Uterus (tissue), 4 donors: ENCODE results near the gene PPT1. TPM values are rescaled to one million over a fixed set of nuclear protein-coding genes. Genes with fewer than 3 reads are reported as not detected.
"Not testable (repeated sequence)": the region's sequence is repeated elsewhere in the genome, so short reads cannot be mapped to it uniquely, and the experiment has no call there.

Experiments
- DNase-seq, 2 donors: peaks; one replicate each; pipeline ENCODE4 v3.0.0-alpha.2; 2019 to 2020
- H3K27ac ChIP-seq, 2 donors: fragments of 200-600 bp; sonication (generic); 1 replicate in 1 of 2; 2 replicates in 1 of 2; pipeline ENCODE4 v1.5.1; 2016 to 2018
- H3K27me3 ChIP-seq, 2 donors: fragments of 200-600 bp; sonication (generic); one replicate each; pipeline ENCODE4 v1.5.1; 2018 to 2019; ENCODE audit warnings: control low read depth in 1 of 2
- H3K36me3 ChIP-seq, 2 donors: fragments of 200-600 bp; sonication (generic); one replicate each; pipeline ENCODE4 v1.5.1; 2019; ENCODE audit warnings: control low read depth in 1 of 2
- H3K4me1 ChIP-seq, 2 donors: fragments of 200-600 bp; sonication (generic); one replicate each; pipeline ENCODE4 v1.5.1; 2018 to 2019; ENCODE audit warnings: control low read depth in 1 of 2
- H3K4me3 ChIP-seq, 2 donors: fragments of 200-600 bp; sonication (generic); 1 replicate in 1 of 2; 2 replicates in 1 of 2; pipeline ENCODE4 v1.5.1; 2018 to 2019; ENCODE audit warnings: mild to moderate bottlenecking in 1 of 2
- H3K9me3 ChIP-seq, 2 donors: fragments of 200-600 bp; sonication (generic); one replicate each; pipeline ENCODE4 v1.5.1; 2019; ENCODE audit warnings: control low read depth in 1 of 2
- POLR2A ChIP-seq, 2 donors: fragments of 450-650 bp; IDR thresholded peaks; one replicate each; pipeline ENCODE4 v1.6.1; 2016; ENCODE audit warnings: antibody characterized with exemption in 2 of 2, mild to moderate bottlenecking in 1 of 2, moderate library complexity in 1 of 2
- intact Hi-C: fragments of 100-400 bp; cut with DNase I; formaldehyde crosslinking; loops from one replicate; pipeline ENCODE4 v1.15.1; 2023; ENCODE audit warnings: low total_unique reads
- total RNA-seq, 4 donors: library from RNA; depleted of rRNA in 3 of 4; stranded (reverse); fragments of >200 nt in 3 of 4; gene quantifications; one replicate each; pipeline versions ENCODE4 v1.1.0 to v1.2.4, GENCODE V29; 2014 to 2023
- TF ChIP-seq, protein P1 (sequence below), 4 experiments: fragments of 200-600 bp in 2 of 4; fragments of 450-650 bp in 2 of 4; sonication (generic) in 2 of 4; IDR thresholded peaks; one replicate each; pipeline ENCODE4 v1.5.1; 2016 to 2019; ENCODE audit warnings: antibody characterized with exemption in 4 of 4, mild to moderate bottlenecking in 2 of 4, moderate library complexity in 1 of 4
- donor health status: DM: yes; HTN: yes; CAD: no.

Gene PPT1
- total RNA-seq, 4 donors from 2014 or later = 81.7 to 123 (median 94.5) TPM

DNA sequence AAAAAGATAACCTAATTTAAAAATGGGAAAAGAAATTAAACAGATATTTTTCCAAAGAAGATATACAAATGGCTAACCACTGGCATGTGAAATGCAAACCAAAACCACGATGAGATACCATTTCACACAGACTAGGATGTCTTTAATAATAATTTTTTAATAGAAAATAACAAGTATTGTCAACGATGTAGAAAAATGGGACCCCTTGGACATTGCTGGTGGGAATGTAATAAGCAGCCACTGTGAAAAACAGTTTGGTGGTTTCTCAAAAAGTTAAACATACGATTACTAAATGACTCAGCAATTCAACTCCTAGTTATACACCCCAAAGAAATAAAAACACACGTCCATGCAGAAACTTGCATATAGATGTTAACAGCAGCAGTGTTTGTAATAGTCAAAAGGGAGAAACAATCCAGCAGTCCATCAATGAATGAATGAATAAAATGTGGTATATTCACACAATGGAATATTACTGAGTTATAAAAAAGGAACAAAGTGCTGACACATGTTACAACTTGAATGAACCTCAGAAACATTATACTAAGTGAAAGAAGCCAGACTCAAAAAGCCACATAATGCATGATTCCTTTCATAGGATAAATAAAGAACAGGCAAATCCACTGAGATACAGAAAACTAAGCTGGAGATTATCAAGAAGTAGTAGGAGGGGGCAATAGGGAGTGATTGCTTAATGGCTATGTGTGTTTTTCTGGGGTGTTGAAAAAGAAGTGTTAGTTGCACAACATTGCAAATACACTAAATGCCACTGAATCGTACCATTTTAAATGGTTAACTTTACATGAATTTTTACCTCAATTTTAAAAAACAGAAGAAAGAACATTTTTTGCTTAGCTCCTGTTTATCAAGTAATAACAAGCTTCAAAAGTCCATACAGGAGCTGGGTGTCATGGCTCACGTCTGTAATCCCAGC, 4.1 kb downstream of the PPT1 start:
- H3K27ac ChIP-seq = no peak overlapping the region
- intact Hi-C loops = no loop called here
- H3K9me3 ChIP-seq = no peaks in the 10 kb centered on the region
- TF ChIP-seq POLR2A (IDR thresholded peaks at IDR 0.05) = no peak
- TF ChIP-seq, protein P1, sequence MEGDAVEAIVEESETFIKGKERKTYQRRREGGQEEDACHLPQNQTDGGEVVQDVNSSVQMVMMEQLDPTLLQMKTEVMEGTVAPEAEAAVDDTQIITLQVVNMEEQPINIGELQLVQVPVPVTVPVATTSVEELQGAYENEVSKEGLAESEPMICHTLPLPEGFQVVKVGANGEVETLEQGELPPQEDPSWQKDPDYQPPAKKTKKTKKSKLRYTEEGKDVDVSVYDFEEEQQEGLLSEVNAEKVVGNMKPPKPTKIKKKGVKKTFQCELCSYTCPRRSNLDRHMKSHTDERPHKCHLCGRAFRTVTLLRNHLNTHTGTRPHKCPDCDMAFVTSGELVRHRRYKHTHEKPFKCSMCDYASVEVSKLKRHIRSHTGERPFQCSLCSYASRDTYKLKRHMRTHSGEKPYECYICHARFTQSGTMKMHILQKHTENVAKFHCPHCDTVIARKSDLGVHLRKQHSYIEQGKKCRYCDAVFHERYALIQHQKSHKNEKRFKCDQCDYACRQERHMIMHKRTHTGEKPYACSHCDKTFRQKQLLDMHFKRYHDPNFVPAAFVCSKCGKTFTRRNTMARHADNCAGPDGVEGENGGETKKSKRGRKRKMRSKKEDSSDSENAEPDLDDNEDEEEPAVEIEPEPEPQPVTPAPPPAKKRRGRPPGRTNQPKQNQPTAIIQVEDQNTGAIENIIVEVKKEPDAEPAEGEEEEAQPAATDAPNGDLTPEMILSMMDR (IDR thresholded peaks at IDR 0.05) = no peak
- no peaks in the 10 kb centered on the region for H3K36me3 ChIP-seq
- H3K4me3 ChIP-seq = no peak overlapping the region
- DNase-seq = no peak
- H3K4me1 ChIP-seq = no peaks in the 10 kb centered on the region
- H3K27me3 ChIP-seq = no peaks in the 10 kb centered on the region

DNA sequence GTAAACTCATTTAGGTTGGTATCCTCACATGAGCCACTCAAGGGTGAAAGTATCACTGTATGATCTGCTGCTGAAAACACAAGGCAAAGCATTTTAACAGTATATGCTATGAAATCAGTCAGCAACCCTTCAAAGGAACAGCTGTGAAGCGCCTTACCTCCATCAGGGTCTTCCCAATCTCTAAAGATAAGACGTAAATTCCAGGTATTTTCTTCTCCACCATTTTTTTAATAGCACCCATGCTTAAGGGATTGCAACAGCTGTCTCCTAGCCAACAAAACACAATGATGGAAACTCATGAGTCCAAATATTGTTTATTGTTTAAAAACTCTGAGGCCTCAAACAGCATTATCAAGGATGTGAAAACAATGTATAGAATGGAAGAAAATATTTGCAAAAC, 4.8 kb downstream of the PPT1 start:
- intact Hi-C loops = no loop called here
- no peaks in the 10 kb centered on the region for H3K36me3 ChIP-seq
- TF ChIP-seq, protein P1 (IDR thresholded peaks at IDR 0.05) = no peak
- TF ChIP-seq POLR2A (IDR thresholded peaks at IDR 0.05) = no peak

DNA sequence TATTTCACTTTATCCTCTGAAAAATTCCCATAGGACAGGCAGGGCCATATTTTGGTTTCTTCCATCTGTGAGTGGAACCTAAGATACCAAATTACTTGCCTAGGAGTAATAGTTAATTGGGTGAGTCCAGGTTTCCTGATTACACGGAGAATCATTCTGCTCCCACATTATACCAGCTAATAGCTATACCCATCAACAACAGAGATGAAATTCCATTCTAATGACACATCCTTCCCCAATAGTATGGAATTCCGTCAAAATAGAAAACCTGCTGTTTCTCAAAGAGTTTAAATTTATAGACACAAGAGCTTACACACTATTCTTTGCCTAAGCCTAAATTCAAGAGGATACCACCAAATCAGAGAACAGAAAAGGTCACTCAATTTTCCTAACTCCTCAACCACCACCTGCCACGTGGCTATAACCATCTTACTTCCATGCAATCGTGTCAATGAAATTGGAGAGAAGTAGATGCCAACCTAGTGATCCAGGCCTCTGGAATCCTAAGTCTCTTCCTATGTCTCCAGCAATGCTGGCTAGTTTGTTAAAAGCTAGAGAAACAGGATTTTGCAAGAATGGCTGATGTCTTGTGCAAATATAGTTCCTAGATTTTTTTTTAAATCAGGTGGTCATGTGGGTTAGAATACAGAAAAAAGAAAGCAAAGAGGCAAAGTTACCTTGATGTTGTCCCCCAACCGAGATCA, 6.2 kb downstream of the PPT1 start:
- H3K4me3 ChIP-seq = no peak overlapping the region
- no peaks in the 10 kb centered on the region for H3K27me3 ChIP-seq
- no peak overlapping the region for H3K27ac ChIP-seq
- TF ChIP-seq POLR2A (IDR thresholded peaks at IDR 0.05) = no peak
- TF ChIP-seq, protein P1 (IDR thresholded peaks at IDR 0.05) = no peak
- no peaks in the 10 kb centered on the region for H3K36me3 ChIP-seq
- no peak for DNase-seq
- intact Hi-C loops = no loop called here
- H3K4me1 ChIP-seq = no peaks in the 10 kb centered on the region
- no peaks in the 10 kb centered on the region for H3K9me3 ChIP-seq

More for the DNA sequence above, 4.8 kb downstream of the PPT1 start:
- DNase-seq = no peak
- H3K27me3 ChIP-seq = no peaks in the 10 kb centered on the region
- no peak overlapping the region for H3K4me3 ChIP-seq
- H3K27ac ChIP-seq = no peak overlapping the region
- H3K9me3 ChIP-seq = no peaks in the 10 kb centered on the region
- no peaks in the 10 kb centered on the region for H3K4me1 ChIP-seq

DNA sequence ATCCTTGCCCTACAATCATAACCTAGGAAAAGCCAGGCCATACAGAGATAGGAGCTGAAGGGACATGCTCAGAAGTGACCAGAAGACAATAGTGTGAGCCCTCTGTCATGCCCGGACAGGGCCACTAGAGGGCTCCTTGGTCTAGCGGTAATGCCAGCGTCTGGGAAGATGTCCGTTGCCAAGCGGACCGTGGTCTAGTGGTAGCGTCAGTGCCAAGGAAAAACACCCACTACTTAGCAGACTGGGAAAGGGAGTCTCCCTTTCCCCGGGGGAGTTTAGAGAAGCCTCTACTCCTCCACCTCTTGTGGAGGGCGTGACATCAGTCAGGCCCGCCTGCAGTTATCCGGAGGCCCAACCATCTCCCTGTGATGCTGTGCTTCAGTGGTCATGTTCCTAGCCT, 12.3 kb downstream of the PPT1 start:
- H3K9me3 ChIP-seq, H3K4me3 ChIP-seq, H3K4me1 ChIP-seq, intact Hi-C loops, H3K27me3 ChIP-seq, H3K36me3 ChIP-seq: not testable (repeated sequence)
- DNase-seq = peak; percentile 73 to 75
- TF ChIP-seq, protein P1 (IDR thresholded peaks at IDR 0.05) = peak; percentile 45 to 75 (median 53)
- H3K27ac ChIP-seq = peak overlapping the region; percentile 40 to 51

DNA sequence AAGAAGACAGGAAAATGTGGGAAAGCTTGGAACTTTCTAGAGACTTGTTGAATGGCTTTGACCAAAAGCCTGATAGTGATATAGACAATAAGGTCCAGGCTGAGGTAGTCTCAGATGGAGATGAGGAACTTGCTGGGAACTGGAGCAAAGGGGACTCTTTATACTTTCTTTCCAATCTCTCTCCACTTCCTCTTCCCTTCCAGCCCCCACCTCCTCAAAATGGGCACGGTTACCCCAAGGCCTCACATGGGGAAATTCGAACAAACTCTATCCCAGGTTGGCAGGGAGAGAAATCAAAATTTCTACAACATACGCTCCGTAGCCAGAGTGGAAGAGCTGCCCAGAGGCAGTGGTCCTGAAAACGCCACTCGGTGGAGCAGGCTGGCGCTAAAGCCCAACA, 15.2 kb downstream of the PPT1 start:
- no peak for TF ChIP-seq POLR2A (IDR thresholded peaks at IDR 0.05)
- TF ChIP-seq, protein P1 (IDR thresholded peaks at IDR 0.05) = no peak
- Histone ChIP-seq H3K4me3 (no peak overlapping the region), H3K4me1 (peaks cover 0 to 6% of the 10 kb centered on the region in 2 donors), H3K27me3 (no peaks in the 10 kb centered on the region), H3K36me3 (no peaks in the 10 kb centered on the region), H3K9me3 (no peaks in the 10 kb centered on the region), H3K27ac (no peak overlapping the region)
- intact Hi-C loops = no loop called here
- DNase-seq = no peak
